GM10248 (cell line): ENCODE results near the gene SORBS2.

ENCODE experiments used
- CTCF ChIA-PET: fragments of 300-600 bp; sonication (Branson Sonifier 250); formaldehyde crosslinking; extraction: SDS; loops from one replicate; lab custom pipeline; 2021; ENCODE audit warnings: antibody characterized with exemption; lab: Yijun Ruan, JAX
- POLR2A ChIA-PET: fragments of 350-650 bp; sonication (Branson Sonifier 250); formaldehyde crosslinking; extraction: SDS; loops from one replicate; lab custom pipeline; 2020; ENCODE audit warnings: antibody characterized with exemption; lab: Yijun Ruan, JAX
- DNase-seq: peaks from one replicate; pipeline ENCODE4 v3.0.0; 2012; ENCODE audit errors: extremely low spot score
- TF ChIP-seq, protein P1 (sequence below): IDR thresholded peaks from 2 replicates; pipeline ENCODE4 v1.5.1; 2012; ENCODE audit warnings: mild to moderate bottlenecking, low read depth; ENCODE audit errors: extremely low read depth, missing control alignments, control extremely low read depth

SORBS2 gene

DNA sequence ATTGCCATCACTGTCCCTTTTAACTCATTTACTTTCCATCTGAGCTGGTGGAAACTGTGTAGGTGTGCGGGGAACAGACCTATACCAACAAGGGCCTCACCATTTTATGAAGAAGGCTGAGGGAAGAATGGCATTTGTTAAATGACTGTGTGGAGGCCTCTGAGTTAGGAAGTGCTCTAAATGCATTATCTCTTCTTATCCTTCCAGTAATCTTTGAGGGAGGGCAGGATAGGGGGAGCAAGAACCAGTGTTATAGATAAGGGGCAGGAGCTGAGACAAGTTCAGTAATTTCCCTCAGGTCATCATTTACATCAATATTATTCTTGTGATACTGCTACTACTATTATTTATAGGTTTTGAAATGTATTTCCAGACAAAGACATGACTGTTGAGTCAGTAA lies 154.3 kb downstream of the SORBS2 start:
- no peak for DNase-seq
- CTCF ChIA-PET: no interaction called here
- POLR2A ChIA-PET: no interaction called here
- TF ChIP-seq, protein P1, sequence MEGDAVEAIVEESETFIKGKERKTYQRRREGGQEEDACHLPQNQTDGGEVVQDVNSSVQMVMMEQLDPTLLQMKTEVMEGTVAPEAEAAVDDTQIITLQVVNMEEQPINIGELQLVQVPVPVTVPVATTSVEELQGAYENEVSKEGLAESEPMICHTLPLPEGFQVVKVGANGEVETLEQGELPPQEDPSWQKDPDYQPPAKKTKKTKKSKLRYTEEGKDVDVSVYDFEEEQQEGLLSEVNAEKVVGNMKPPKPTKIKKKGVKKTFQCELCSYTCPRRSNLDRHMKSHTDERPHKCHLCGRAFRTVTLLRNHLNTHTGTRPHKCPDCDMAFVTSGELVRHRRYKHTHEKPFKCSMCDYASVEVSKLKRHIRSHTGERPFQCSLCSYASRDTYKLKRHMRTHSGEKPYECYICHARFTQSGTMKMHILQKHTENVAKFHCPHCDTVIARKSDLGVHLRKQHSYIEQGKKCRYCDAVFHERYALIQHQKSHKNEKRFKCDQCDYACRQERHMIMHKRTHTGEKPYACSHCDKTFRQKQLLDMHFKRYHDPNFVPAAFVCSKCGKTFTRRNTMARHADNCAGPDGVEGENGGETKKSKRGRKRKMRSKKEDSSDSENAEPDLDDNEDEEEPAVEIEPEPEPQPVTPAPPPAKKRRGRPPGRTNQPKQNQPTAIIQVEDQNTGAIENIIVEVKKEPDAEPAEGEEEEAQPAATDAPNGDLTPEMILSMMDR: no peak

DNA sequence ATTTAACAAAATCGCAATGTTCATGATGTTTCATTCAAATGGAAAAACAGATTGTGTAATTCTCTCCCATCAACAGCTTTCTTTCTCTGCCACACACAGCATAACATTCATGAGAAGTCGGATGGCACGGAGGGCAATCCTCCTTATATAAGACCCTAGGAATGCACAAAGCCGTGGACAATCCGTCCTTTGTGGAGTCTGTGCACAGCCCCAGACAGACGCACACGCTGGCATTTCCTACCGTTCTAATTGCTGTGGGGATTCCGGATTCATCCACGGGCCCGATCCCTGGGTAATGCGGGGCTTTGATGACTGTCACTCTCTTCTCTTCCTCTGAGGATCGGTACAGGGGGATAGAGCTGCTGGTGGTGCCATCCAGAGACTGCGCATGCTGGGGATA lies 154.8 kb downstream of the SORBS2 start:
- DNase-seq: no peak
- CTCF ChIA-PET: no interaction called here

DNA sequence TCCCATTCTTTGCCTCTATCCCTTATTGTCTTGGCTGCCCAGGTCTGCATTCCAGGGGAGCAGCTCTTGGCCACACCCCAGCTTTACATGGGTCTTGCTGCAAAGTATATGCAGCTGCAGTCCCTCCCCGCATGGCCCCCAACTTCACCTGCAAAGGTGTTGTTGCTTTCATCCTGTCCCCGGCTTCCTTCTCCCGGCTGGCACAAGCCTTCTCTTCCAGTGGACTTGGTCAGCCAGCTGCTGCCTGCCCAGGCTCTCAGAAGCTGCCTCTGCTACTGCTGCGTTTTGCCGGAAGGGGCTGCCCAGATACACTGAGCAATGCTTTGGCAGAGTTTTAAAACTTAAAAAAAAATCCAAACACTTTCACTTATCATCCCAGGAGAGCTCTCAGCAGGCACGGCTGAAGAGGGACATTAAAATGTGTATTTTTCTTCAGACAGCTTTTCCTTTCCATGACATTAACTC lies 155.5 kb downstream of the SORBS2 start:
- CTCF ChIA-PET: no interaction called here
- TF ChIP-seq, protein P1: no peak
- DNase-seq: no peak
- POLR2A ChIA-PET: no interaction called here

More for the DNA sequence above, 154.8 kb downstream of the SORBS2 start:
- POLR2A ChIA-PET: no interaction called here
- TF ChIP-seq, protein P1: no peak

DNA sequence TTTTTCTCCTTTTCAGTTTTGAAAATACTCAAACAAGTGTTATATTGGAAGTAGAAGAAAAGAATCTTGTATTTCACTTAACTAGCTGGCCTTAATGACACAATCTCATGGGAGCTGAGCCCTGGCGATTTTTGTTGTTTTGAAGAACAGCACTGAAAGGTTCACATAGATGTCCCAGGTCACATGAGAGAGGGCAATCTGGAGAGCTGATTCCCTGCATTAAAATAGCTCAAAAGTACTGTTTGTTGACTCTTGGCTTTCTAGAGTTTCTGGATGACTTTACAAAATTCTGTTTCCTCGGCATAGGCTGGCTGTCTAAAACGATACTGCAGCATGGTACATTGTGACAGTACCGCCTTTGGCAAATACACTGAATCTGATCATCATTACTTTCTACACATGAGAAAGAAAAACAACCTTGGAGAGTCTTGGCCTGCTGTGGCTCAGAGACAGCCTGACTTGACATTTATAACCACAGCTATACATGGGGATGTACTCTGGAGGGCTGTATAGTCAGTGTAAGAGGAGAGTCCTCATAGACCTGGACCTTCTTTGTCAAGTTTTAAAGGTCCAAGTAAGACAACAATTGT lies 156.9 kb downstream of the SORBS2 start:
- POLR2A ChIA-PET: no interaction called here
- CTCF ChIA-PET: interaction anchor here (1.2 to 2.4 kb wide), 3 partner anchors 8 to 15 kb away, joined by 3 to 9 read pairs (median 4); no protein-coding TSS in a partner anchor
- TF ChIP-seq, protein P1: no peak
- DNase-seq: no peak

DNA sequence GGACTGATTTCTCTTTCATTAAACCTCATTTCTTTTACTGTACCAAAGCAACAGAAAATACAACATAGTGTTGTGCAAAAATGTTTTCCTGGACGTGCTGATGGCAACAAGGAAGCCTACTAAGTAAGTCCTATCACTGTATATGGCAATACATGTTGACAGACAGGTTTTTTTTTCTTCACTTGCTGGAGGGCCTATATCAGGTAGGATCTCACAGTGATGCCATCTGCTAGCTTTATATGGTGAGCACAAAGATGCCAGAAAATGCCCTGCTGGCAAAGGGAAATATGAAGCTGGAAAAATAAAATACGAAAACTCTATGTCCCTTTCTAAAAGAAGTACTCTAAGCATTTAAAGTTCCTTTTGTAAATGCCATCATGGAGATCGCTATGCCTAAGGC lies 157.7 kb downstream of the SORBS2 start:
- ChIA-PET CTCF (interaction anchor here (0.9 to 2.4 kb wide), 7 partner anchors 9 to 23 kb away, joined by 3 to 9 read pairs (median 4); no protein-coding TSS in a partner anchor), POLR2A (no interaction called here)
- DNase-seq: no peak
- TF ChIP-seq, protein P1: no peak

DNA sequence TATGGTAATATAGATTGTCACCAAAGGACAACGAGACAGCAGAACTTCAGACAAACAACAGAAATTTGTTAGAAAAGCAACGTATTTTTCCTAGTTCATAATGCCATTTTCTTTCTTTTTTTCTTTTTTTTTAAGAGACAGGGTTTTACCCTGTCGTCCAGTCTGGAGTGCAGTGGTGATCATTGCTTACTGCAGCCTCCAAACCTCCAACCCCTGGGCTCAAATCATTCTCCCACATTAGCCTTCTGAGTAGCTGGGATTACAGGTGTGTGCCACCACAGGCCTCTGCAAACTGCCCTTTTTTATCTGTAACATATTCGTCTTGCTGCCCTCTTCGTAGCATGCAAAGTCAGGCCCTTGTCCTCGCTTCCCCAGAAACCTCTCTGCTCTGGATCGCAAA lies 160.1 kb downstream of the SORBS2 start:
- TF ChIP-seq, protein P1: no peak
- CTCF ChIA-PET: no interaction called here
- no peak for DNase-seq
- POLR2A ChIA-PET: no interaction called here
